ENCODE measurements around the gene PARVB.

The PARVB gene

DNA sequence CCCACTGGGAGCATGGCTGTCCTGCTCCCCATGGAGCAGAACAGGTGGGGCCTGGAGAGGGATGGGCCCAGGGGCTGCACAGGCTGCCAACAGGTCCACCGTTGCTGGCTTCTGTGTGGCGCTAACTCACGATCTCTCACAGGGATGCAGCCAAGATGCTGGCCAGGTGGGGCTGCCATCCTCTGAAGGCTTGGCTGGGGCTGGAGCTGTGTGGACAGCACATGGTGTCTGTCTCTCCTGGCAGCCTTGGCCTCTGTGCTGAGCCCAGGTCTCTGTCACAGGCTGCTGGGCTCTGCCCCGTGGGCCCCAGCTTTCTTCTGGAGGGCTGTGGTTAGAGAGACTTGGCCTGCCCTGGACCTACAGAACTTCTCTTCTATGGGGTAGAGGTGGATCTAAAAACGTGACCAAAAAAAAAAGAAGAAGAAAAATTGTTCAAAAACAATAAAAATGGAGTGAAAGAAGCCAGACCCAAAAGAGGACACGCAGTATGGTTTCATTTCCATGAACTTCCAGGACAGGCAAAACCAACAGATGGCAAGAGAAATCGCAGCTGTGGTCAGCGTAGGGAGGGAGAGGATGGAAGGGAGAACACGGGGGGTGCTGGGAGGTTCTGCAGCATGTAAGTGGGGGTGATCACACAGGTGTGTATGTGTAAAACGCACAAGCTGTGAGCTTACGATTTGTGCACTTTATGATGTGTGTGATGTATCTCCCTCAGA, 168.9 kb downstream of the PARVB start:
- no peak for DNase-seq (ENCODE audit: extremely low read depth in 1 of 2, low read depth in 1 of 2)

DNA sequence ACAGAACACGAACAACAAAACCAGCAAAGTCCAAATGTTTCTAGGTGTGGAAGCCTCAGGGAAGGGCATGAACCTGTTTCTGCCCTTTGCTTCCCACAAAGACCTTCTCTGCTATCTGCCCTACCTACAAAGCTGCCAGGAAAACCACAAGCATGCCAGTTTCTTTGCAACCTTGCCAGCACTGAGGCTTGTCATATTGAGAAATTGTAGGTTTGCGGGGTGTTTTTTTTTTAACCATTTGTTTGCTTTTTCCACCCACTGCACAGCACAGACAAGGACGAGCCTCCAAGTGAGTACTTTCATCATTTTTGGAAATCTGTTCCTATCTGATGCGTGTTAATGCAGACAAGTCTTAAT, 169.4 kb downstream of the PARVB start:
- DNase-seq (ENCODE audit: extremely low read depth in 1 of 2, low read depth in 1 of 2): no peak

DNA sequence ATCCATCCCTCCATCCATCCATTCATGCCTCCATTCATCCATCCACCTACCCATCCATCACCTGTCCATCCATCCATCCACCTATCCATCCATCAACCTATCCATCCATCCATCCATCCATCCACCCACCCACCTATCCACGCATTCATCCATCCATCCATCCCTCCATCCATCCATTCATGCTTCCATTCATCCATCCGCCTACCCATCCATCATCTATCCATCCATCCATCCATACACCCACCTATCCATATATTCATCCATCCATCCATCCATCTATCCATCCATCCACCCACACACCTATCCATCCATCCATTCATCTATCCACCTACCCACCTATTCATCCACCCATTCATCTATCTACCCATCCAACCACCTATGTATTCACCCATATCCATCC, 170.5 kb downstream of the PARVB start:
- DNase-seq (ENCODE audit: extremely low read depth in 1 of 2, low read depth in 1 of 2): no peak

DNA sequence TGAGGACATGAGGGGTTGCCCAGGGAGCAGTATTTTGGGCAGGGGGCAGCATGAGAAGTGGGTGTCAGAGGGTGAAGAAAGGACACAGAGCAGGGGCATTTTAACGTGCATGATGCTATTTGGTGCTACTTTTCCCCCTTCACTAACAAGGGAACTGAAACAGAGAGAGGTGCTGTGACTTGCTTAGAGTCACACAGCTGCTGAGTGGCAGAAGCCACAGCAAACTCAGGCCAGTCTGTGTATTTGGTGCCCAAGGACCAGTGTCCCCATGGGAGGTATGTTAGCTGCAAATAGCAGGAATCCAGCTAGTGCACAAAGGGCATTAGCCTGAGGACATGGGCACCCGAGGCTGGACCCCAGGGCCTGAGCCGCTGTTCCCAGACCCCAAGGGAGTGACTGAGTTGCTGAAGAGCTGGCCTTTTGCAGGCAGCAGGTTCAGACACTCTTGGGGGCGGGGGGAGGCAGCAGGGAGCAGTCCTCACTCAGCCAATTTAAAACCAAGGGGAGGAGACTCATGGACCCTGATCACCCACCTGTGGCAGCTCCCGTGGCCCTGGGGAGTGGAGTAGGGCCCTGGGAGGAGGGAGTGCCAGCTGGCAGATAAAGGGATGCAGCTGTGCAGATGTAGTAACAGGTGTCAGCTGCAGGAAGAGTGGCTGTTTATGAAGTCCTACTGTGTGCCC, 171.2 kb downstream of the PARVB start:
- DNase-seq (ENCODE audit: extremely low read depth in 1 of 2, low read depth in 1 of 2): no peak

DNA sequence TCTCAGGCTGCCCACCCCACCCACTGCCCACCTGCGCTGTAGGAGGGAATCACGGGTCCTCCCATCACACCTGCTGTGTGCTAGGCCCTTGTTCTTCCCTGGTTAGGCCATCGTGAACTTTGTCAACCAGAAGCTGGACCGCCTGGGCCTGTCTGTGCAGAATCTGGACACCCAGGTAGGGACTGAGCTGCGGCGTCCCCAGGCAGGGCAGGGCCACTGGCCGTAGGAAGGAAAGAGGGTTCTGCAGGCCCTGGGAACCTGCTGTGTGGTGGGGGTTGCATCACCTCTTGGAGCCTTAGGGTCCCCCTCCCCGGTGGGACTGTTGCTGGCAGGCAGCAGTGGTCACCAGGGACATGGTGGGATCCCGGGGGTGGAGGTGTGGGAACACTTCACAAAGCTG, 172.1 kb downstream of the PARVB start:
- no peak for DNase-seq (ENCODE audit: extremely low read depth in 1 of 2, low read depth in 1 of 2)

DNA sequence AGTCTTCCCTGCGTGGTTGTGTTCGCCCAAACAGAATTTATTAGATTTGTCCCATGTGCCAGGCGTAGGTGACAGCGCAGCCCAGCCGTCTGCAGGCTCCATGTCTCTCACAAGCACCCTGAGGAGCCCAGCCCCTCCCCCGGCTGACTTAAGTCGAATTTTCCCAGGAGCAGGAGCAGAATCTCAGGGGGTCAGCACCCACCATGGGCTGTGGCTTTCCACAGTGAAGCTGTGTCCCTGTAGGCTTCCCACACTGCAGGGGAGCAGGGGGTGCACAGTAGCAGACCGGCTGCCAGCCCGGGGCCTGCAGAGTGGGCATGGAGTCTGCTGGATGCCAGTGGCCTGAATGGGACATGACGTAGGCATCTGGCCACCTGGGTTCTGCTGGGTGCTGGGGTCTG, 172.6 kb downstream of the PARVB start:
- no peak for DNase-seq (ENCODE audit: extremely low read depth in 1 of 2, low read depth in 1 of 2)

DNA sequence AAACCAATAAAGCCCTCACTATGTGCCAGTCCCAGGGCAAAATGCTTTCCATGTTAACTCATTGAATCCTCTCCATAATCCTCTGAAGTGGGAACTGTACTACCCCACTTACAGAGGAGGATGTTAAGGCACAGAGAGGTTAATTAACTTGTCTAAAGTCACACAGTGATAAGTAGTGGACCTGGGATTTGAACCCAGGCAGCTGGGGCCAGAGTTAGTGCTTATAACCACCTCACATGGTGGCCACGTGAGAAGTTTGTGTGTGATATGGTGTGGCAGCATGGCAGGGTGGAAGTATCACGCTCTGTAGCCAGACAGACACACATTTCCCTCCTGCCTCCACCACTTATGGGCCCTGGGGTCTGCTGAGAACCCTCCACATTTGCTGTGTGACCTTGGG, 173.2 kb downstream of the PARVB start:
- no peak for DNase-seq (ENCODE audit: extremely low read depth in 1 of 2, low read depth in 1 of 2)

DNA sequence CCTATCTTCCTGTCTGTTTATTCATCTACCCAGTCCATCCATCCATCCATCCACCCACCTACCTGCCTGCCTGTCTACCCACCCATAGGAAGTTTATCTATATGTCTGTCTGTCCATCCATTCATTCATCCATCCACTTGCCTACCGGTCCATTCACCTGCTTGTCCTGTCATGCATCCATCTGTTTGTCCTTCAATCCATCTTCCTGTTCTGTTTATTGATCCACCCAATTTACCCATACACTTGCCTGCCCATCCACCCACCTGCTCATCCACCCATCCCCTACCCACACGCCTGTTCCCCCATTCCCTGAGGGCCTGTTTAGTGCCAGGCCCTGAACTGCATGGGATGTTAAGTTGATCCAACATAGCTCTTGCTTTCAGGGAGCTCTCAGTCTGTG, 175.1 kb downstream of the PARVB start:
- no peak for DNase-seq (ENCODE audit: extremely low read depth in 1 of 2, low read depth in 1 of 2)

DNA sequence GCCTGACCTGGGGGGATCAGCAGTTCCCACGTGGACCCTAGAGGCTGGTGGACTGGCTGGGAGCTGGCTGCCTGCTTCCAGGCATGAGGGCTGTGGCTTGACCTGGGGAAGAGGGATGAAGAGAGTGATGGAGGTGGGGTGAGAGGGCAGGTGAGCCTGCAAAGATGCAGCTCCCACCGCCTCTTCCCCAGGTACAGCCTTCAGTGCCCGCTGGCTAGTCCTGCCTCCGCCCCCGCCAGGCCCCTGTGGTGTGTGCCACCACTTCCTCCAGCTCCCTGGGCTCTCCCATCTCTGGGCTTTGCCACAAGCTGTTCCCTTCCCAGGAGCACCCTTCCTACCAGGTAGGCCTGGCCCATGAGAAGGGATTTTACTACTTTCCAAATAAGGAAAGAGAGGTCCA, 175.8 kb downstream of the PARVB start:
- no peak for DNase-seq (ENCODE audit: extremely low read depth in 1 of 2, low read depth in 1 of 2)

DNA sequence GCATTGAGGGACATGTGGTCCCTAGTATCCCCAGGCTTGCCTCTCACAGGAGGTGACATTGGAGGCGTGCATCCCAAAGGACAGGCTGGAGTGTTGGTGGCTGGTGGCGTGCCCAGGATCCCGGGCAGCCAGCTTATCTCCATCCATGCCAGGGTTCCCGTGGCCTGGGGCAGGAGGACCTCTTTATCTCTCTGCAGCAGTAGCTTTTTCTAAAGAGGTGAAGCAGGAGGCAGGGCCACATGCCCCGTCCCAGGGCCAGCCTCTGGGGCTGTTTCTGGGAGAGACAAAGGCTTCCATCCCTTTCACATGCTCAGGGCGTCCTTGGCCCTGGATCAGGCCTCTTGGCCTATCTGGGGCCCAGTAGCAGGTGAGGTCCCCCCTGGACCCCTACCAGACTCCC, 176.3 kb downstream of the PARVB start:
- DNase-seq (ENCODE audit: extremely low read depth in 1 of 2, low read depth in 1 of 2): no peak

DNA sequence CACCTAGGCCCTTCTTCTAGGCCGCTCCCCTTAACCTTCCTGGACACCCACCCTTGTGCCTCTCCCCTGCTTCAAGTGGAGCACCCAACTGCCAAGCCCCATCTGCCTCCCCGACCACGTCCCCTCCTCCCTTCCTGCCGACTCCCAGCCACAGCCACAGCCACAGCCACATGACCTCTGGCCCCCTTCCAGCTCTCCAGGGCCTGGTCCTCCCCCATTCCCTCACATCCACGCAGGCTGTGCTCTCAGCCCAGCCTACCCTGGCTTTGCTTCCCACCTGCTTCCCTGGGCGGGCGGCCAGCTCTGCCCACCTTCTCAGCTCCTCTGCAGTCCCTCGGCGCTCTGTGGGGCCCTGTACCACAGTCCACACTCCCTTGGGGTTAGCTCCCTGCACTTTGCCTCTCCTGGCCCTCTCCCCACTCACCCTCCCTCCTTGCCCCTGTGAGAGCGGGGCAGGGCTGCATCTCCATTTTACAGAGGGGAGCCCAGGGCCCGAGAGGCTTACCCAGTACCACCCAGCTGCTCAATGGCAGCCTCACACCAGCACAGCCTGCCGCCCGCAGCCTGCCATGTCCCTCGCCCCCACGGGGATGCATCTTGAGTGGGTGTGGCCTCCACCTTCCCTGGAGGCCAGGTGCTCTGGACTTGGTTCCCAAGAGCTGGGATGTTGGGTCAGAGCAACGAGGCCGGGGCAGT, 176.9 kb downstream of the PARVB start:
- DNase-seq (ENCODE audit: extremely low read depth in 1 of 2, low read depth in 1 of 2): no peak

DNA sequence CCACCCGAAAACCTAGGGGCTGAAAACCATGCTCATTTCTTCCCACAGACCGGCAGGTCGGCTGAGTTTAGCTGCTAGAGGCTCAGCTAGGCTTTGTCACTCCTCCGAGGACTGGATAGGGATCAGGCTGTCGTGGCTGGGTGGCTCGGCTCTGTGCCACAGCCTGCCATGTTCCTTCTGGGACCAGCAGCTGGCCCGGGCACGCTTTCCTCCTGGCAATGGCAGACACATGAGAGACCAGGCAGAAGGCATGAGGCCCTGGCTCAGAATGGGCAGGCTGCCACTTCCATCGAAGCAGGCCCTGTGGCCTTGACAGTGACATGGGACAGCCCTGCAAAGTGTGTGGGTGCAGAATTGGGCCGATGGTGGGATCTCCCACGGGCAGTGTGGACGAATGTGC, 177.6 kb downstream of the PARVB start:
- DNase-seq (ENCODE audit: extremely low read depth in 1 of 2, low read depth in 1 of 2): no peak

DNA sequence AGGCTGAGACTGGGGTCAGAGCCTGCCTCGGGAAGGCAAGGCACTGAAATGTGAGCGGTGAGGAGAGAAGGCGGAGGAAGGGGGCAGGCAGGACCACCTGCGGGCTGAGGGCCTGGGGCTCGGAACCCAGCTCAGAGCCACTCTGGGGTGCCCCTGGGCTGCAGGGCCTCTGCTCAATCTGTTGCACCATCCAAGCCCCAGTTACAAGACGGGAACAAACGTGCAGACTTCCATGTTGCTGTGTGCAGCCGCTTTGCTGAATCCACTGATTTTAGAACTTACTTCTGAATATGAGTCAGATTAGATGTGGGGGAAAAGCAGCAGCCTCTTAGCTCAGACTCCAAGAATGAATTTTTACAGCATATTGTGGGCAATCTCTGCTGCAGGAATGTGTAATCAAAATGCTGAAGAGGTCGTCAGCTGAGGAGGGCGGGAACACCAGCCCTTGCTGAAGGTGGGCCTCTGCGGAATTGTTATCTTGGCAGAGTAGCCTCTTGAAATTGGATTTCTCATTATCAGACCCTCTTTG, 178.2 kb downstream of the PARVB start:
- no peak for DNase-seq (ENCODE audit: extremely low read depth in 1 of 2, low read depth in 1 of 2)

DNA sequence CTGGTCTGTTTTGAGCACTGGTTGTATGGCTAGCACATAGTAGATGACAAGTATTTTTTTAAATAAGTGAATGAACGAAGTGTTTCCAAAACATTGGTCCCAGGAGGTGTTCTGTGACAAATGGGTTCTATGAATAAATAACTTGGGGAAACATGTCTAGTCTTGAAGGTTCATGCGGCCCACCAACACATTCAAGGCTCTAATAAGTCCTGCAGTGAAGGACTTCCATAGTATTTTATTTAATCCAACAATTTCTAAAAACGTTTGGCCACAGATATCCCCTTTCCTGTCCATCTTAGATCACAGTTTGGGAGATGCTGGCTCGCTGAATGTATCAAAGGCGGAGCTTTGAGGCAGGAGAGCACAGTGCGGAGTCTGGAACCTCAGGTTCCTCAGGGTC, 179.1 kb downstream of the PARVB start:
- DNase-seq (ENCODE audit: extremely low read depth in 1 of 2, low read depth in 1 of 2): no peak

DNA sequence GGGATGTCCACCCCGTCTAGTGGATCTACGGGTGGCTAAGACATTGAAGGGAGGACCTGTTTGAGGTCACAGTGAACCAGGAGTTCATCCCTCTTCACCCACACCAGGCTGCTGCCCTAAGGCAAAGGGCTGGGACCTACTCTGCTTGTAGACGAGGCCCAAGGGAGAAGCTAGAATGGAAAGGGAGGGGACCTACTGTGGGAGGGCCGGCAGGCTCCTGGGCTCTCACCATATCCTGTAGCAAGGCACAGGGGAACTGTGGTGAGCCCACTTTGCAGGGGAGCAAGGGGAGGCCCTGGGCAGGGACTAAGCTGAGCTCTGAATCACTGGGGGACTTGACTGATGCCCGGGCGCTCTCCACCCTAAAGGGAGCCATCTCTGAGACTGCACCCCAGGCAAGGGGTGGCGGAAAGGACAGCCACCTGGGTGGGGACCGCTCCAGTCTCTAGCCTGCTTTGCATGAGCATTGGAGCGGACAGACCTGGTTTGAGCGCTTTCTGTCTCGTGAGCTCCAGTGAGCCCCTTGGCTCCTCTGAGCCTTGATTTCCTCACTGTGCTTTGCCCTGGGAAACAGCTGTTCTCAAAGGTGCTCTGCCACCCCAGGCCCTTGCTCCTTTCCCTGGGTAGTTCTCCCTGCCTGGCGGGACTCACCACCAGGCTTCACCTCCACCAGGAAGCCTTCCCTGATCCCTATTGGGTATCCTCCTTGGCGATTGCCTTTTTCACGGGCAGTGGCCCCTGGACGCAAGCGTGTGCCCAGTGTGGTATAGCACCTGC, 180.8 kb downstream of the PARVB start:
- DNase-seq (ENCODE audit: extremely low read depth in 1 of 2, low read depth in 1 of 2): no peak

DNA sequence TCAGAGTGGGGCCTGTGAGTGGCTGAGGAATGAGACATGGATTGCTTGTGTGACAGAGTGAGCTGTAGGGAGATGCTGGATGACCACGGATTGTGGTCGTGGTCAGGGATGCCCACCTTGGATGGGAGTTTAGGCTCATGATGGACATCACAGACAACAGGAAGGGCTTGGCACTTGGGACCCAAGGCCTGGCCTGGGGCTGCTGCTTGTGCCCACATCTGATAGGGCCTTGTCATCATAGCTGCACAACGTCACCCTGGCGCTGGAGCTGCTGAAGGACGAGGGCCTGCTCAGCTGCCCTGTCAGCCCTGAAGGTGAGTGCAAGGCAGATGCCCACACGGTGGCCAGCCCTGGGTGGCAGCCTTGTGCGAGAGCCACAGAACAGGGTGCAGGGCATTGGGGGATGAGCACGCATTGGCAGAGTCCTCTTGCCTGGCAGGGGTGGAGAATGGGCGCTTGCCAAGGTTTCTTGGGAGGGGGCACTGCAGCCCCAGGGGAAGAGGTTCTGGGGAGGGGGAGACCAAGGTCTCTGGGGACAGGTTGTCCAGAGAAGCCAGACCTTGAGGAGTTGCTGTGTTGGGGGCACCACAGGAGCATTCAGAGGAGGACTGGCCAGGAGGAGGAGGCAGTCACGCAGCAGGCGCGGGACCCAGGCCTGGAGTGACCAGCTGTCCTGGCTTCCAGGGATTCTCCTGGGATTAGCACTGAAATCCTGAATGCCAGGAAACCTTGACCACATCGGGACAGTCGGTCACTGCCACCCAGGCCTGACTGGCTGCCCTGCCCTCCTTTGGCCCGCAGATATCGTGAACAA, 181.6 kb downstream of the PARVB start:
- DNase-seq (ENCODE audit: extremely low read depth in 1 of 2, low read depth in 1 of 2): no peak

DNA sequence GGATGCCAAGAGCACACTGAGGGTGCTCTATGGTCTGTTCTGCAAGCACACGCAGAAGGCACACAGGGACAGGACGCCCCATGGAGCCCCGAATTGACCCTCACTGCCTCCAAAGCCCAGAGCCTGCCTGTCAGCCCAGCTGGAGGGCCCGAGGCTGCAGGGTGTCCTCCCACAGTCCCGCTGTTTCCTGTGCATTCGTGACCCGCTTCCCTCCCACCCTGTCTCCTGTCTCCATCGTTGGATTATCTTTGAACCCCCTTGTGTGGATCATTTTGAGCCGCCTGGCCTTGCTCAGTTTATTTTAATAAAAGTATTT, 182.2 kb downstream of the PARVB start:
- no peak for DNase-seq (ENCODE audit: extremely low read depth in 1 of 2, low read depth in 1 of 2)

DNA sequence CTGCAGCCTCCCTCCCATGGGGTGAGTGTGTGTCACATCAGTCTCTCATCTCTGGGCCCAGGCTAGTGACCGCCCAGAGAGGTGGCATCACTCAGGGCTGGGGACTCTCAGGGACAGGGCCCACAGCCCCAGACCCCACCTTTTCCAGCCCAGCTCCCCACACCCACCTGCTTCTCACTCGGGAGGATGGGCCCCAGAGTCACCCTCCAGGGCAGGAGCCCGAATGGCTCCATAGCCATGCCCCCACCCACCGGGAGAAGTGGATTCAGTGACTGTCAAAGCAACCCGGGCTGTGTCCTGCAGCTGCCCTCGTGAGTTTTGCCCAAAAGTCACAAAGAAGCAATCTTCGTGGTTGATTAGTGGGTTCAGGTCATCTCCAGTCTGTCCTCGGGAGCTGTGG, 182.6 kb downstream of the PARVB start:
- DNase-seq (ENCODE audit: extremely low read depth in 1 of 2, low read depth in 1 of 2): no peak

DNA sequence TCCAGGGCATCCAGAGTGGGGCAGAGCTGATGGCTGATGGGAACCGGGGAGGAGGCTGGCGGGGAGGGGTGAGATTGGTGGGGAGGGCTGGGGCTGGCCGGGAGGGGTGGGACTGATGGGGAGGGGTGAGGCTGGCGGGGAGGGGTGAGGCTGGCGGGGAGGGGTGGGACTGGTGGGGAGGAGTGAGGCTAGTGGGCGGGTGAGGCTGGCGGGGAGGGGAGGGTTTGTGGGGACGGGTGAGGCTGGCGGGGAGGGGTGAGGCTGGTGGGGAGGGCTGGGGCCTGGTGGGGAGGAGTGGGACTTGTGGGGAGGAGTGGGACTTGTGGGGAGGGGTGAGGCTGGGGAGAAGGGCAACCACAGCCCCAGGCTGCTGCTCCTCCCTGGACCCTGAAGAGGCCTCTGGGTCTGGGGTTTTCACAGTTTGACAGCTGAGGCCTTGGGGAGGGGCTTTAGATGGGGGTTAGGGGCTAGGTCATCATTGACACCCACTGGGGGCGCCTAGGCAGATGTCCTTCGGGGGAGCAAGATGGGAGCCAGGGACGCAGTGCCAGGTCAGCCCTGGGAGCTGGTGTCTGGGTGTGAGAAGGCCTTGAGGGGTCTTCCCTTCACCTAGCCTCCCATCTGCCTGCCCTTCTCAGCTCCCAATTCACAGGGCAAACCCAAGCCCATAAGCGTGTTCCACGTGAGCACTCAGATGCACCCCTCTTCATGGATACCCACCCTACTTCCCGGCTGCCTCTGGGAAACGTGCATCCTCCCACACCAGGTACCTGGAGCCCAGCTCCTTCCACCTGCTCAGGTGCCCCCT, 183.3 kb downstream of the PARVB start:
- DNase-seq (ENCODE audit: extremely low read depth in 1 of 2, low read depth in 1 of 2): no peak

DNA sequence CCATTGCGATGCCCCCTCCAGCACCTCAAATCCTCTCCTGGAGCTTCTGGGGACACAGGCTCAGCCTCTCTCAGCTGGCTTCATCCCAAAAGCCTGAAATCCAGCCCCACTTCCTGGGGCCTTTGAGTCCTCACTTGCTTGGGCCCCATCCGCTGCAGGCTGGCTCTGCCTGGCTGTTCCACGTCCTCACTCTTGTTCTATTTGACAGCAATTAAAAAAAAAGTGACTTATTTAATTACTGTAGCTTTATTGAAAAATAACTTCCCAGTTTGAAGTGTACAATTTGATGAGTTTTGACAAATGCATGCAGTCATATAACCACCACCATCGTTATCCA, 183.8 kb downstream of the PARVB start:
- DNase-seq (ENCODE audit: extremely low read depth in 1 of 2, low read depth in 1 of 2): no peak

All from activated CD8-positive, alpha-beta memory T cell treated with anti-CD3 and anti-CD28 coated beads for 1 hour (primary cell).